ENCODE data around the gene POLR1H.
"Not testable (repeated sequence)": the region's sequence is repeated elsewhere in the genome, so short reads cannot be mapped to it uniquely, and the experiment has no call there.

Gene POLR1H

GRCh38 chr6:30025186-30025585 lies 35.9 kb upstream of the POLR1H start:
- no peak for DNase-seq (ENCODE audit: extremely low spot score)
- TF ChIP-seq CTCF (IDR thresholded peaks at IDR 0.05; ENCODE audit: control extremely low read depth, extremely low read depth, low read depth, missing control alignments) = no peak
- POLR2A ChIA-PET = no interaction called here
- CTCF ChIA-PET = interaction anchor here (0.7 to 2.7 kb wide), 8 partner anchors 9 to 287 kb away, joined by 3 to 18 read pairs (median 4); no protein-coding TSS in a partner anchor

- CTCF ChIA-PET = interaction anchor here (1.2 kb wide), 1 partner anchor 10 kb away, joined by 4 read pairs; no protein-coding TSS in a partner anchor
- POLR2A ChIA-PET = no interaction called here
- DNase-seq (ENCODE audit: extremely low spot score) = no peak
- TF ChIP-seq CTCF (IDR thresholded peaks at IDR 0.05; ENCODE audit: control extremely low read depth, extremely low read depth, low read depth, missing control alignments) = no peak
These were observed 31.5 kb upstream of the POLR1H start for GRCh38 chr6:30029588-30029987.

GRCh38 chr6:30031381-30031780 lies 29.7 kb upstream of the POLR1H start:
- TF ChIP-seq CTCF (IDR thresholded peaks at IDR 0.05; ENCODE audit: control extremely low read depth, extremely low read depth, low read depth, missing control alignments) = no peak
- CTCF ChIA-PET = interaction anchor here (1.5 kb wide), 1 partner anchor 14 kb away, joined by 3 read pairs; no protein-coding TSS in a partner anchor
- POLR2A ChIA-PET = no interaction called here
- no peak for DNase-seq (ENCODE audit: extremely low spot score)

- DNase-seq (ENCODE audit: extremely low spot score); POLR2A ChIA-PET: not testable (repeated sequence)
- CTCF ChIA-PET = interaction anchor here (1.2 to 1.3 kb wide), 2 partner anchors 10 to 57 kb away, joined by 3 to 4 read pairs; no protein-coding TSS in a partner anchor
These were observed 27.6 kb upstream of the POLR1H start for GRCh38 chr6:30033440-30033839.

GRCh38 chr6:30035784-30036183 lies 25.3 kb upstream of the POLR1H start:
- ChIA-PET POLR2A (no interaction called here), CTCF (interaction anchor here (1.2 to 3.8 kb wide), 4 partner anchors 10 to 16 kb away, joined by 4 to 14 read pairs (median 6); no protein-coding TSS in a partner anchor)
- no peak for DNase-seq (ENCODE audit: extremely low spot score)
- no peak for TF ChIP-seq CTCF (IDR thresholded peaks at IDR 0.05; ENCODE audit: control extremely low read depth, extremely low read depth, low read depth, missing control alignments)

GRCh38 chr6:30037182-30037788 lies 23.8 kb upstream of the POLR1H start:
- peak; percentile 38 for DNase-seq (ENCODE audit: extremely low spot score)
- POLR2A ChIA-PET = no interaction called here
- CTCF ChIA-PET = interaction anchor here (1.0 to 3.8 kb wide), 7 partner anchors 9 to 189 kb away, joined by 3 to 14 read pairs (median 4); no protein-coding TSS in a partner anchor
- TF ChIP-seq CTCF (IDR thresholded peaks at IDR 0.05; ENCODE audit: control extremely low read depth, extremely low read depth, low read depth, missing control alignments) = peak; percentile 61

GRCh38 chr6:30041221-30041620 lies 19.8 kb upstream of the POLR1H start:
- POLR2A ChIA-PET = no interaction called here
- no peak for DNase-seq (ENCODE audit: extremely low spot score)
- TF ChIP-seq CTCF (IDR thresholded peaks at IDR 0.05; ENCODE audit: control extremely low read depth, extremely low read depth, low read depth, missing control alignments) = no peak
- CTCF ChIA-PET = no interaction called here
